Panc1 (cell line): ENCODE measurements around the gene UBL4B. TPM values are rescaled to one million over a fixed set of nuclear protein-coding genes. Genes with fewer than 3 reads are reported as not detected.

Experiments used
- ATAC-seq: fragments of 200-7000 bp; cut with Tn5 transposase; 2 replicates; pipeline ENCODE4 v1.9.1; 2020; ENCODE audit warnings: mild to moderate bottlenecking, moderate library complexity
- BruUV-seq: library from RNA; stranded (reverse); fragments of 400-500 nt; replicated peaks from 2 replicates; lab custom pipeline; 2021; lab: Mats Ljungman, UMichigan
- CTCF ChIA-PET: fragments of 300-600 bp; sonication (Branson Sonifier 250); formaldehyde crosslinking; loops from one replicate; lab custom pipeline; 2022; ENCODE audit warnings: antibody characterized with exemption; lab: Charles Lee
- POLR2A ChIA-PET: fragments of 300-600 bp; sonication (Branson Sonifier 250); formaldehyde crosslinking; loops from one replicate; lab custom pipeline; 2022; ENCODE audit warnings: antibody characterized with exemption; lab: Charles Lee
- DNase-seq: peaks from one replicate; pipeline ENCODE4 v3.0.0-alpha.2; 2010; ENCODE audit warnings: low read depth, low spot score
- H3K27ac ChIP-seq: 2 replicates; pipeline ENCODE4 v1.5.1; 2011; ENCODE audit warnings: mild to moderate bottlenecking, low read length, inconsistent platforms
- H3K27me3 ChIP-seq: fragments of 200-500 bp; sonication (Bioruptor generic); 2 replicates; pipeline ENCODE4 v1.6.0; 2014; ENCODE audit warnings: low read length, inconsistent platforms; ENCODE audit not compliant: control insufficient read depth, insufficient read depth
- H3K36me3 ChIP-seq: fragments of 200-500 bp; sonication (Bioruptor generic); 2 replicates; pipeline ENCODE4 v1.5.1; 2014; ENCODE audit warnings: inconsistent platforms, mild to moderate bottlenecking, low read length, moderate library complexity; ENCODE audit not compliant: control insufficient read depth, insufficient read depth
- H3K4me1 ChIP-seq: 2 replicates; pipeline ENCODE4 v1.5.1; 2011; ENCODE audit warnings: inconsistent platforms, mild to moderate bottlenecking, low read length, moderate library complexity; ENCODE audit not compliant: control insufficient read depth, insufficient read depth
- H3K4me3 ChIP-seq, 2 experiments: 2 replicates each; pipeline ENCODE4 v1.5.1; 2011 to 2012; ENCODE audit warnings: low read depth in 2 of 2, low read length in 2 of 2, mild to moderate bottlenecking in 2 of 2, inconsistent platforms in 1 of 2, moderate library complexity in 1 of 2
- H3K9me3 ChIP-seq: fragments of 200-500 bp; sonication (Bioruptor generic); 2 replicates; pipeline ENCODE4 v1.5.1; 2014; ENCODE audit warnings: low read depth, mild to moderate bottlenecking, inconsistent platforms, low read length, moderate library complexity; ENCODE audit not compliant: control insufficient read depth, insufficient read depth
- CTCF ChIP-seq: fragments of 450-650 bp; IDR thresholded peaks from 2 replicates; pipeline ENCODE4 v1.5.1; 2017; ENCODE audit warnings: mild to moderate bottlenecking
- POLR2AphosphoS5 ChIP-seq: IDR thresholded peaks from 2 replicates; pipeline ENCODE4 v1.6.1; 2012; ENCODE audit warnings: mild to moderate bottlenecking, low read depth, low read length, moderate library complexity
- REST ChIP-seq, 2 experiments: IDR thresholded peaks; 2 replicates each; pipeline ENCODE4 v1.6.1; 2011 to 2012; ENCODE audit warnings: low read depth in 2 of 2, control low read depth in 1 of 2, low read length in 1 of 2, mild to moderate bottlenecking in 1 of 2, moderate library complexity in 1 of 2; ENCODE audit not compliant: insufficient read depth in 1 of 2
- SIN3A ChIP-seq: IDR thresholded peaks from 2 replicates; pipeline ENCODE4 v1.6.1; 2012; ENCODE audit warnings: low read depth, mild to moderate bottlenecking, low read length, moderate library complexity, borderline replicate concordance; ENCODE audit not compliant: insufficient read depth
- TCF7L2 ChIP-seq: IDR thresholded peaks from 2 replicates; pipeline ENCODE4 v1.6.1; 2011; ENCODE audit warnings: mild to moderate bottlenecking, low read depth, low read length, inconsistent platforms
- in situ Hi-C: cut with HindIII; loops from 2 replicates; pipeline ENCODE4 v1.10.0; 2016; ENCODE audit warnings: low sequenced_read_pairs, low pct_unique_long_range_greater_than_20kb
- intact Hi-C: fragments of 100-400 bp; cut with micrococcal nuclease; formaldehyde crosslinking; loops from one replicate; pipeline ENCODE4 v1.10.0; 2022; ENCODE audit not compliant: unreplicated experiment
- total RNA-seq: library from RNA; stranded (reverse); gene quantifications from one replicate; pipeline ENCODE4 v1.2.1, GENCODE V29; 2021; ENCODE audit not compliant: unreplicated experiment

UBL4B gene
- total RNA-seq, 1 experiment from 2014 or later, result not detected

GRCh38 chr1:110152133-110152785 lies 40.0 kb downstream of the UBL4B start:
- H3K4me1 ChIP-seq, result no peaks in the 10 kb centered on the region
- H3K4me3 ChIP-seq, result no peak overlapping the region
- ChIA-PET POLR2A (no interaction called here), CTCF (no interaction called here)
- no peak overlapping the region for H3K27ac ChIP-seq
- no peaks in the 10 kb centered on the region for H3K9me3 ChIP-seq
- peaks cover 9% of the 10 kb centered on the region for H3K27me3 ChIP-seq
- in situ Hi-C loops (no loop called here), intact Hi-C loops (no loop called here)
- no peak for ATAC-seq
- no TSS peak for BruUV-seq
- no peaks in the 10 kb centered on the region for H3K36me3 ChIP-seq
- no peak for DNase-seq
- TF ChIP-seq SIN3A (no peak), CTCF (no peak), TCF7L2 (no peak), POLR2AphosphoS5 (no peak), REST (IDR thresholded peaks at IDR 0.05; ENCODE audit: insufficient read depth in 1 of 2, low read depth in 2 of 2, low read length in 1 of 2) (no peak)

- Histone ChIP-seq H3K4me1 (no peaks in the 10 kb centered on the region), H3K27ac (no peak overlapping the region), H3K9me3 (no peaks in the 10 kb centered on the region), H3K36me3 (no peaks in the 10 kb centered on the region), H3K27me3 (no peaks in the 10 kb centered on the region), H3K4me3 (no peak overlapping the region)
- TF ChIP-seq REST (IDR thresholded peaks at IDR 0.05; ENCODE audit: insufficient read depth in 1 of 2, low read depth in 2 of 2, low read length in 1 of 2) (no peak), POLR2AphosphoS5 (no peak), TCF7L2 (no peak), SIN3A (no peak), CTCF (no peak)
- BruUV-seq, result no TSS peak
- intact Hi-C loops (no loop called here), in situ Hi-C loops (no loop called here)
- ATAC-seq, result no peak
- DNase-seq, result no peak
- CTCF ChIA-PET, result no interaction called here
- POLR2A ChIA-PET, result no interaction called here
Observed at GRCh38 chr1:110153407-110153950, 41.2 kb downstream of the UBL4B start.
